GM19452 (cell line): Measurements from ENCODE around the gene HIF1A.
A peak's percentile ranks its signal among the peaks of the same experiment; 100 is the strongest.
"Not testable (repeated sequence)": the region's sequence is repeated elsewhere in the genome, so short reads cannot be mapped to it uniquely, and the experiment has no call there.

Experiments
- ATAC-seq: cut with Tn5 transposase; IDR thresholded peaks from one replicate; pipeline ENCODE4 v1.9.1; 2021; ENCODE audit not compliant: unreplicated experiment

The HIF1A gene

DNA sequence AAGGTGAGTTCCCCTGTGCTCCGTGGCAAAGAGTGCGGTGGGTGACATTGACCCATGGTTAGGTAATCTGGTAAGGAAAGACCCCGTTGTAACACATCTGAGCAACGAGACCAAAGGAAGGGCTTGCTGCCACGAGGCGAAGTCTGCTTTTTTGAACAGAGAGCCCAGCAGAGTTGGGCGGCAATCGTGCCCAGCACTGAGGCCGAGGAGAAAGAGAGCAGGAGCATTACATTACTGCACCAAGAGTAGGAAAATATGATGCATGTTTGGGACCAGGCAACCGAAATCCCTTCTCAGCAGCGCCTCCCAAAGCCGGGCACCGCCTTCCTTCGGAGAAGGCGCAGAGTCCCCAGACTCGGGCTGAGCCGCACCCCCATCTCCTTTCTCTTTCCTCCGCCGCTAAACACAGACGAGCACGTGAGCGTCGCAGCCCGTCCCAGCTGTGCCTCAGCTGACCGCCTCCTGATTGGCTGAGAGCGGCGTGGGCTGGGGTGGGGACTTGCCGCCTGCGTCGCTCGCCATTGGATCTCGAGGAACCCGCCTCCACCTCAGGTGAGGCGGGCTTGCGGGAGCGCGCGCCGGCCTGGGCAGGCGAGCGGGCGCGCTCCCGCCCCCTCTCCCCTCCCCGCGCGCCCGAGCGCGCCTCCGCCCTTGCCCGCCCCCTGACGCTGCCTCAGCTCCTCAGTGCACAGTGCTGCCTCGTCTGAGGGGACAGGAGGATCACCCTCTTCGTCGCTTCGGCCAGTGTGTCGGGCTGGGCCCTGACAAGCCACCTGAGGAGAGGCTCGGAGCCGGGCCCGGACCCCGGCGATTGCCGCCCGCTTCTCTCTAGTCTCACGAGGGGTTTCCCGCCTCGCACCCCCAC is at the start of gene HIF1A:
Gene HIF1A (plus strand): TSS at position 684 of the 865 bp plus-strand sequence. CDS start 292 bp downstream, outside the sequence.
- ATAC-seq = peak; percentile 94

DNA sequence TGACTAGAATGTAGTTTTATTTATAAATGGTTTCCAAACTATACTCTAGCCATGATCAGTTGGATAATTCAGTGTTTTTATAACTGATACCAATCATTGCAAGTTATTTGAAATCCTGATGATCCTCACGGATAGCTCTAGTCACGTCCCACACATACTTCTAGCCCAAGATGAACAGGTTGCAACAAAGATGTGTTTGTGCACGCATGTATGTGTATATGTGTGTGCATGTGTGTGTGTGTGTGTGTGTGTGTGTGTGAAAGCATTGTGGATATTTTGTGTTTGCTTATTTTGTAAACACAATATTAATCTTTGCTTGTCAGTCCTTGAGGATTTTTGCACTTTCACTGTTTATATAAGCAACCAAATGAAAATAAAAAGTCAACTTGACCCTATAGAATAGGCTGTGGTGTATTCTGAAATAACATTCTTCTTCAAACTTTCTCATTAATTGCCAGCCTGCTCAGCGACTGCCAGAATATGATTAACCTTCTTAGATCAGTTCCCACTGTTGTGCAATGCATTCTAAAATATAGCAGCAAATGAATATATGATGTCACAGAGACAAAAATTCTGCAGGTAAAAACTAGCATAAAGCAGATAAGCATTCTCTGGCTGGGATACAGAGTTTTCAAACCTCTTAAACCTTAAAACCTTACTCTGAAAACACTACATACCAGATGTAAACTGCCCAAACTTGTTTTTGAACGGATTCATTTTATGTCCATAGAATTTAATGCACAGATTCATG is 48.8 kb upstream of the HIF1A start:
- no peak for ATAC-seq

DNA sequence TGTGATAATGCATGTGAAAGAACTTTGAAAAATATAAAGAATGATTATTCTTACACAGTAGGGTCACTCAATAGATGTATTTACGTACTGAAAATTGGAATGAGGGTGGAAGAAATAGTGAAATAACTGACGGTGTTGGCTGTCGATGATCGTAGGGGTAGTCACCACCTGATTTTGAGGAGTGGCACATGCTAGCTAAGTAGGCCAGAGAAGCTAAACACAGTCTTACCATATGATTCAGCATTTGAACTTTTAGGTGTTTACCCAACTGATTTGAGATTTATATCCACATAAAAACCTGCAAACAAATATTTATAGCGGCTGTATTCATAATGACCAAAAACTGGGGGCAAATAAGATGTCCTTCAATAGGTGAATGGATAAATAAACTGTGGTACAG is 47.6 kb upstream of the HIF1A start:
- no peak for ATAC-seq

DNA sequence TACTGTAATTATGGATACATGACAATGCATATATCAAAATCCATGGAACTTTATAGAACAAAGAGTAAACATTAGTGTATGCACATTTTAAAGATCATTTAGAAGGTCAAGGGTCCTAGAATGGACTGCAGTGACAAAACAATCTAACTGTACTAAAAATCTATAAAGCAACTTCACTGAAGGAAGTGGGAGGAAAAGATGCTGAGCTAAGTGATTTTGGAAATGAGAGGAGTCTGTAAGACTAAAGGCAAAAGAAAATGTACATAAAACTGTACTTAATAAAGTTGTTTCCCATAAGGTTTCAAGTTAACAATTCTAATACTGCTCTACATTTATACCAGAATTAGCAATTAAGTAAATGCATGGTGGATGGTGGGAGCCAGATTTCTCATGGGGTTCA is 46.9 kb upstream of the HIF1A start:
- no peak for ATAC-seq

DNA sequence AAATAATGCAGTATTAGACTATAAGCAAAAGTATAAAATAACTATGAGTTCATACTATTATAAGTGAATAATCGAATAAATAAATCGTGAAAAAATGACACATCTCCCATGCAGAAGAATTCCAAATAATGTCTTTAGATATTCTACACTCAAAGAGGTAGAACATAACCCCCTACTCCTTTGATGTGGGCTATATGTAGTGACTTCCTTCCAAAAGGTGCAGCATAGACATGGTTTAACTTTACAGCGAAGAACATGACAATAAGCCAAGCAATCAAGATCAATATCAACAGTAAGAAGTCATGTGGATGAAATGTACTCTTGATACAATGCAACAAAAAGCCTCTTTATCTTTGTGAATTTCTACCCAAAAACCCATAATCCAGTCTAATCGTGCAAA is 46.0 kb upstream of the HIF1A start:
- no peak for ATAC-seq

DNA sequence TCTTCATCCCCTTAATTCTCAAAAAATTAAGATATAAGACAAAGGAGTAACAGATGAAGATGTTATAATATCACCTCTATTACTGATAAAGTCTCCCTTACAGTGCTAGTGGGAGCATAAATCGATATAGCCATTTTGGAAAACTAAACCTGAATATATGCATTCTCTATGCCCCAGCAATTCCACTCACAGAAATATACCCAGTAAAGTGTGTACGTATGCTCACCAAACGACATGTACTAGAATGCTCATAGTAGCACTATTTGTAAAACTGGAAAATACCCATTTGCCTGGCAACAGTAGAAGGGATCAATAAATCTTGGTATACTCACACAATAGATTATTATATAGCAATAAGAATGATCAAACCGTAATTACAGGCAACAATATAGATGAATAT is 44.0 kb upstream of the HIF1A start:
- no peak for ATAC-seq

DNA sequence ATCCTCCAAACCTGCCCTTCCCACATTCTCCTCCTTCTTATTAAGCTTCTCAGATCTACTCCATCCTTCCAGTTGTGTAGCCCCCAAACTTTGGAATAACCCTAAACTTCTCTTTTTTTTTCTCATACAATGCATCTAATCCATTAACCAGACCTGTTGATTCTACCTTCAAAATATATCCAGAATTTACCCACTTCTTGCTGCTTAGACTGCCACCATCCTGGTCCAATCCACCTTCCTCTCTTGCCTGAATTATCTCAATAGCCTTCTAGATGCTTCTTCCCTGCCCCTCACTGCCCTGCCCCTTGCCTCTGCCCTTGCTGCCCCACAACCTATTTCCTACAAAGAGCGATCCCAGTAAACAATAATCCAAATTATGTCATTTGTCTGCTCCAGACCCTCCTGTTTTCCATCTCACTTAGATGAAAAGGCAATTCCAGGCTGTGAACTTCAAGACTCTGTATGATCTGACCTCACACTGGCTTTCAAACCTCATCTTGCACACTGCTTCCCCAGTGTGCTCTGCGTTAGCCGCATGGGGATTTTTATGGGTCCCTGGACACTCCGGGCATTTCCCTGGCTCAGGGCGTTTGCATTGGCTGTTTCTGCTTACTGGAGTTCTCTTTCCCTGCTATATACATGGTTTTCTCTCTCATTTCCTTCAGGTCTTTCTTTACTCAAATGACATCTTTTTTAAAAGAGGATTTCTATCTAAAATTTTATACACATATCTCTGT is 42.6 kb upstream of the HIF1A start:
- no peak for ATAC-seq

DNA sequence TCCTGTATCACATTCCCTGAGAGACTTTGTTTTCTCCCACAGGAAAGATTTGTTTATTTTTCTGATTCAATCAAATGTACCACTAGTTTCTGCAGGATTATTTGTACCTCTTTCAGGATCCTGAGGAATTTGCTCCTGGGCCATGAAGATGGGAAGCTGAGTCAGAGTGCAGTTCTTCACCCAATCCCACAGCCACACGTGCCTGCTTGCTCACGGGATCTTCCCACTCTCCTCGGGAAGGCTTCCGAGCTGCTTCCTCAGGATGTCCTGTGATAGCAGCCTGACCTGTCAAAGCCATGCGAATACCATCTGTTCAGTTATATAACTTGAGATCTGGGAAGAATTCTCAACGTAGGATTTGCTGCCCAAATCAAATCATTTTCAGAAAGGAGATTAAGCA is 41.8 kb upstream of the HIF1A start:
- no peak for ATAC-seq

DNA sequence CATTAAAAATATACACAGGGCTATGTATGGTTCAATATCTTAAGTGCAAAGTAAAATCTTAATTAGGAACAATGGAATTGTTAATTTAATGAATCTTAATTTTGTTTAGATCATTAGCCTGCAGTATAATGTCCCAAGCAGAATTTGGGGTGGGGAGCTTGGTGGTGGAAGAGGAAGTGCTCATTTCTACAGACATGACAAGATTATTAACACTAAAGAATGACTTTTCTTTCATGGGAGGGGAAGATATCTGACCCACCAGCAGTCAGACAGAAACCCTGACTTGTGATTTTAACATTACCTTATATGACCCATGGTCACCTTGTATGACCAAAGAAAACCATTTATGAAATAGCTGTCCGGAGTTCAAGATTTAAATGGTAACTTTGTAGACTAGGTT is 41.3 kb upstream of the HIF1A start:
- ATAC-seq = no peak

DNA sequence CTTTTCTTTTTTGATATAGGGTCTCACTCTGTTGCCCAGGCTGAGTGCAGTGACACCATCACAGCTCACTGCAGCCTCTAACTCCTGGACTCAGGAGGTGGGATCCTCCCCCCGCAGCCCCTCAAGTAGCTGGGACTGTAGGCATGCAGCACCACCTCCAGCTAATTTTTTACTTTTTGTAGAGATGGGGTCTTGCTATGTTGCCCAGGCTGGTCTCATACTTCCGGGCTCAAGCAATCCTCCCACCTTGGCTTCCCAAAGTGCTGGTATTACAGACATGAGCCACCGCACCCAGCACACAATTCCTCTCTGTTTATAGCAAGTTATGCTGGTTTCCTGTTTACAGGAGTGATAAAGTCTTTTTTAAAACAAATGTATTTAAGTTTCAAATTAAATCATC is 39.5 kb upstream of the HIF1A start:
- ATAC-seq = no peak

DNA sequence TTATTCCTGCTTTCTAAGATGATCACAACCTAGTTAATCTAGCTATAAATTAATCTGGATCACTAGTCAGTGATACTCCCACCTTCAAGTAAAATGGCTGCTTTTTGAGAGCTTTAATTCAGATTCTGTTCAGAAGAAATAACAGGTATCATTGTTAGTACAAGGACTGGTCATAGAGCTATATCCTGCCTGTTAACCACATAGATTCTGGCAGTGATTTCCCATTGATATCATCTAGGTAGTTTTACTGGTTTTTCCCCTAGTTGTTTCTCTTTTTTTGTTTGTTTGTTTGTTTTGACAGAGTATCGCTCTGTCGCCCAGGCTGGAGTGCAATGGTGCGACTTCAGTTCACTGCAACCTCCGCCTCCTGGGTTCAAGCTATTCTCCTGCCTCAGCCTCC is 39.0 kb upstream of the HIF1A start:
- ATAC-seq = no peak

DNA sequence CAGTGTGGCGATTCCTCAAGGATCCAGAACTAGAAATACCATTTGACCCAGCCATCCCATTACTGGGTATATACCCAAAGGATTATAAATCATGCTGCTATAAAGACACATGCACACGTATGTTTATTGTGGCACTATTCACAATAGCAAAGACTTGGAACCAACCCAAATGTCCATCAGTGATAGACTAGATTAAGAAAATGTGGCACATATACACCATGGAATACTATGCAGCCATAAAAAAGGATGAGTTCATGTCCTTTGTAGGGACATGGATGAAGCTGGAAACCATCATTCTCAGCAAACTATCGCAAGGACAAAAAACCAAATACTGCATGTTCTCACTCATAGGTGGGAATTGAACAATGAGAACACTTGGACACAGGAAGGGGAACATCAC is 37.2 kb upstream of the HIF1A start:
- not testable (repeated sequence) for ATAC-seq

DNA sequence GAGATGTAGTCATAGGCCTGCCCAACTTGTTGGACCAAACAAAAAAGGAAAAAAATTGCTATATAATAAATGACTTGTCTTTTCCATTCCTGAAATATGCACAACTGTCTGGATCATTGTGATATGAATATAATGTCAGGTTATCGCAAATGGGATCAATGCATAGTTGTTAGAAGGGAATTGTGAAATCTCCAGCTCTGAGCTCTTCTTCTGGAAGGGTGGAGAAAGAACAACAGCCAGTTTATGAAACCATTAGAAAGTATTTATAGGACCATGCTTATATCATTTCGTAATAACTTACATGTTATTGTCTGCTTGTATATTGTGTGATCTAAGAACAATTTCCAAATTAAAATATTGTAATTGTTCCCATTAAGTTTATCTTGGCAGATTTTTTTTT is 35.7 kb upstream of the HIF1A start:
- no peak for ATAC-seq

DNA sequence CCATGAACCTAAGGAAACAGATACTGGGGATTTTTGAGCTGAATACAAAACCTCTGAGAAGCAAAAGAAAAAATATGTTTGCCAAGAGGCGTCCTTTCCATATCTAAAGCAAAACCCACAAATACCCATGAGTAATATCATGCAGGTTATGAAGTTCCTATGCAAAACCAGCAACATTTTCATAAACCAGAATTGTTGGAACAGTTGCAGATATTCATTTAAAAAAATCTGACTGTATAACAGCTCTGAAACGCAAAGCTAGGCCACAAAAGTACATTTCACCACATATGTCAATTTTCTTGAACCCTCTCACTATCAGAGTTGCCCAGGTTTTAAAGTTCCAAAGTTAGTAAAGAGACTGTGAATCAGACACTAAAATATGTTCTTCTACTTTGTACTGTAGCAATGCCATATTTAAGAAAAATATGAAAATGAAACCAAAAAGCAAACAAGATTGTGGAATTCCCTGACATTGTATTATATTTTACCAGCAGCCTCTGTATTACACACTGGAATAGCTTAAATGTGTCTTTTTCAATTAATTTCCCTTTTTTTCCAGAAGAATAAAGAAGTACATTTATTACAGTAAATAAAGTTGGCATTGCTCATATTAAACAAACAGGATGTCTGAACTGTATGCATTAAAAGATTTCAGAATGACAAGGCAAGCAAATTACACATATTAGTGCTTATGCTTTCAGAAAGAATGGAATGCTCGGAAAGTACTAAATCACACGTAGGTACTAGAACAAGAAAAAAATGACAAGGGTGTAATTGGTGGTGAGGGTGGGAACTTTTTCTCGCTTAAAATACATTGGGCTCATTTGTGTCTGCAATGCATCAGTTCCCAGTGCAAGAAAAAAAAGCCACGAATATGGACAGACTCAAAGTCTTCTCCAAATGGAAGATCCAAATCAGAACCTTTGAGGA is 33.6 kb upstream of the HIF1A start:
- peak; percentile 7 for ATAC-seq

DNA sequence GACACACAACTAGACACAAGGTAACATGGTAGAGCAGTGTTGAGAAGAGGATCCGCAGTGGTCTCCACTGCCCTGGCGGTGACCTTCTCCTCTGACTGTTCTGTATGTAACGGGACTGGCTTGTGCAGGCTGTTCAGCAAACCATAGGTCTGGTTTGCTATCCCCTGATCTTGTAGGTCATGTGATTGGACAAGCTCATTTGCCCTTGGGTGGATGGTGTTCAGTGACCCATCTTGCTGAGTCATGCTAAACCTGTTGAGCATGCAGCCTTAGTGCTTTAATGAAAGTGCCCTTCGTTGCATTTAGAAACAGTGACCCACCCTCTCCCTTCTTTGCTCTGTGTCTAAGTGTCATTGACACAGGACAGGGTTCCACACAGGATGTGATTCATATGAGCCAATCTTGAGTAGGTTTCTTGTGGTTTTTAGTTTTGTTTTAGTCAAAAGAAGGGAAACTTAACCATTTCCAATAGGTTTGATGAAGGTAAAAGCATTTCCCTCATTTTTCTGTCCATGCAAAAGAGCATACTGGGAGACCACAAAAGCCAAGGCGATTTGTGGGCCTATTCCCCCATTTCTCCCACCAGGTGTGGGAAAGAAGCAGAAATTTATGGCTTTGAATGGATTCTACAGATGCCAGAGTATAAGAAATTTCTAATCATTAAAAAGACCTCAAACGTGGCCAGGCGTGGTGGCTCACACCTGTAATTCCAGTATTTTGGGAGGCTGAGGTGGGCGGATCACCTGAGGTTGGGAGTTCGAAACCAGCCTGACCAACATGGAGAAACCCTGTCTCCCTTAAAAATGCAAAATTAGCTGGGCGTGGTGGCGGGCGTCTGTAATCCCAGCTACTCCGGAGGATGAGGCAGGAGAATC is 32.6 kb upstream of the HIF1A start:
- ATAC-seq = peak; percentile 82

DNA sequence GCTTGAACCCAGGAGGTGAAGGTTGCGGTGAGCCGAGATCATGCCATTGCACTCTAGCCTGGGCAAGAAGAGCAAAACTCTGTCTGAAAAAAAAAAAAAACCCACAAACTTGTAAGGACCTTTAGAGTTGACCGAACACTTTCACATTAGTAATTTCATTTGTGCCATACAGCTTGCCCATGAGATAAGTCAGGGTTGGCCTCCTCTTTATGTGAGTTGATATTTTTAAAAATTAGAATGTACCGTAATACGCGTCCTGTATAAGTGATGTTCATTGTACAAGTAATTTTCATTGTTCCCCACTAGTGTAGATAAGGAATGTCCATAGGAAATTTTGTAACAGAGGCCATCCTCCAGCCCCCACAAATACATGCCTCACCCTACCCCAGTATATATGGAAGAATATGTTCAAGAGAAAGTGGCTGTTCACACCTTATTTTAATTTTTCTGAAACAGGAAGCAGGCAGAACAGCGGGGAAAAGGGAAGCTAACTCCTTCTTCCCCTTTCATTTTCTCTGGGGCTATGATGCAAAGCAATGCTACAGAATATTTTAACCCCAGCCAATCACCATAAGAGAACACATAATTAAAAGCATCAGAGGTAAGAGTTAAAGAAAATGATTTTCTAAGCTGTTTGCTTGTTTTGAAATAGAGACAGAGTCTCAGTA is 31.9 kb upstream of the HIF1A start:
- ATAC-seq = no peak

DNA sequence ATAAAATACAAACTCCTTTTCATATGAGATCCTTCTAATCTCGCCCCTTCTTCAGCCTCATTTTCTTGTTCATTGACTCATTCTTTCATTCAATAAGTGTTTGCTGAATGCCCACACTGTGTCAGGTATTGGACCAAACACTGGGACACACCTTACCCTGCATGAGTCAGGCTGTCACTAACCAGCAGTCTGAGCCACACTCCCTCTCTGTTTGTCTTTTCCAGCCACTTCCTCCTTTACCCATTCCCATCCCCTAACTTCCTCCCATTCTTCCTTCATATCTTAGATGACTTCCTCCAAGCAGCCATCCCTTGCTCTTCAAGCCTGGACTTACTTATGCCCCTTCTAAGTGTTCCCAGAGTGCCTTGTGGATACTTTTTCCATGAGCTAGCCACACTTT is 27.0 kb upstream of the HIF1A start:
- ATAC-seq = no peak

DNA sequence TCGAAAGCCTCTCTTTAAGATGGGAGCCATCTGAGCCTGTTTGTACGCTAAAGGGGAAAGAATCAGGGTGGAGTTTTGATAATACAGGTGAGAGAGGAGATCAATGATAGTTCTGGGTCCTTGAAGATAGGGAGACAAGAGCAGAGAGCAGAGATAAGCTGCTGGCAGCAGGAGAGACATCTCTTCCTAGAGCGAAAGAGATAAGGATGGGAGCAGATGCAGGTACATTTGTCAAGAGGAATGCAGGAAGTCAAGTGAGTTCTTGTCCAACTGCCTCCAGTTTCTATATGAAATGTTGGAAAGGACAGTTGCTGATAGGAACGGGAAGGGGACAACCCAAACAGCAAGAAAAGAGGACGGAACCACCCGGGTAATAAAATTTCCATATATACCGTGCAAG is 24.7 kb upstream of the HIF1A start:
- ATAC-seq = no peak

DNA sequence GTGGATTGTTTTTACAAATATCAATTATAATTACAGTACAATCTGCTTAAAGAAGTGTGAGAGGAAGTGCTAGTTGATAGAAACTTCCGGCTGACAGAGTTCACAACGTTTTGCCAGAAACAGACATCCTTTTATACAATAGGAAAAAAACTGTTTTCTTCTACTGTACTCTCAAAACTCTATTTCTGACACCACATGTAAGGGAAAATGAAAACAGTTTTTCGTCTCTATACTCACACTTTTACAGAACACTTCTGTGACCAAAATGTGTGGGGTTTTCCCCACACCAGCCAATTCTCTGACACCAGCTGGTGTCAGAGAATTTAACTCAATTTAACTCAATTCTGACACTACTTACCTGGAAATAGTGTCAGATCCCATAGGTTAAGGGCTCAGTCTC is 24.2 kb upstream of the HIF1A start:
- ATAC-seq = peak; percentile 91
